PC-9 (cell line): ENCODE measurements around the gene PACSIN1. TPM values are rescaled to one million over a fixed set of nuclear protein-coding genes. Genes with fewer than 3 reads are reported as not detected.

ENCODE experiments used
- BruUV-seq: library from RNA; stranded (reverse); fragments of 400-500 nt; replicated peaks from 2 replicates; lab custom pipeline; 2021; lab: Mats Ljungman, UMichigan
- CTCF ChIA-PET: fragments of 300-600 bp; sonication (Branson Sonifier 250); formaldehyde crosslinking; loops from one replicate; lab custom pipeline; 2022; ENCODE audit warnings: antibody characterized with exemption; lab: Charles Lee
- POLR2A ChIA-PET: fragments of 300-600 bp; sonication (Branson Sonifier 250); formaldehyde crosslinking; loops from one replicate; lab custom pipeline; 2022; ENCODE audit warnings: antibody characterized with exemption; ENCODE audit not compliant: unreplicated experiment; lab: Charles Lee
- DNase-seq, 2 experiments: peaks; one replicate each; pipeline versions ENCODE4 v3.0.0 to v3.0.0-alpha.2; 2015 to 2022; ENCODE audit warnings: mixed read lengths in 1 of 2
- H2AFZ ChIP-seq: fragments of 200-600 bp; sonication (generic); 2 replicates; pipeline ENCODE4 v1.8.1; 2017; ENCODE audit warnings: antibody characterized with exemption
- H3F3A ChIP-seq: fragments of 200-600 bp; sonication (generic); 2 replicates; pipeline ENCODE4 v1.8.1; 2017; ENCODE audit warnings: antibody characterized with exemption, mild to moderate bottlenecking, low read depth; ENCODE audit not compliant: insufficient read depth
- H3K27ac ChIP-seq: fragments of 200-600 bp; sonication (generic); 2 replicates; pipeline ENCODE4 v1.6.1; 2016; ENCODE audit warnings: mixed run types
- H3K27me3 ChIP-seq: fragments of 200-600 bp; sonication (generic); 2 replicates; pipeline ENCODE4 v1.6.1; 2016; ENCODE audit warnings: low read depth, mixed run types; ENCODE audit not compliant: insufficient read depth
- H3K36me3 ChIP-seq: fragments of 200-600 bp; sonication (generic); 2 replicates; pipeline ENCODE4 v1.6.1; 2016; ENCODE audit warnings: low read depth, mixed run types
- H3K4me1 ChIP-seq: fragments of 200-600 bp; sonication (generic); replicated peaks from 2 replicates; pipeline ENCODE4 v1.6.1; 2016; ENCODE audit warnings: mixed run types; ENCODE audit not compliant: insufficient read depth
- H3K4me2 ChIP-seq: fragments of 200-600 bp; sonication (generic); 2 replicates; pipeline ENCODE4 v1.6.1; 2017; ENCODE audit warnings: mixed run types
- H3K4me3 ChIP-seq: fragments of 200-600 bp; sonication (generic); 2 replicates; pipeline ENCODE4 v1.6.1; 2016; ENCODE audit warnings: mixed run types
- H3K79me2 ChIP-seq: fragments of 200-600 bp; sonication (generic); 2 replicates; pipeline ENCODE4 v1.6.1; 2017; ENCODE audit warnings: low read depth, mixed run types
- H3K9me2 ChIP-seq: fragments of 200-600 bp; sonication (generic); 2 replicates; pipeline ENCODE4 v1.8.1; 2017; ENCODE audit warnings: mild to moderate bottlenecking; ENCODE audit not compliant: insufficient read depth
- H3K9me3 ChIP-seq: fragments of 200-600 bp; sonication (generic); 2 replicates; pipeline ENCODE4 v1.8.1; 2016; ENCODE audit warnings: low read depth; ENCODE audit not compliant: insufficient read depth
- H4K20me1 ChIP-seq: fragments of 200-600 bp; sonication (generic); 2 replicates; pipeline ENCODE4 v1.8.1; 2017; ENCODE audit not compliant: insufficient read depth
- CTCF ChIP-seq: fragments of 200-600 bp; sonication (generic); conservative IDR thresholded peaks from 2 replicates; pipeline ENCODE4 v1.6.1; 2017; ENCODE audit warnings: mixed run types, antibody characterized with exemption, mild to moderate bottlenecking, moderate library complexity
- EZH2 ChIP-seq: fragments of 200-600 bp; sonication (generic); IDR thresholded peaks from 2 replicates; pipeline ENCODE4 v1.8.0; 2017; ENCODE audit warnings: antibody characterized with exemption, low read depth
- intact Hi-C: fragments of 100-400 bp; cut with micrococcal nuclease; formaldehyde crosslinking; loops from one replicate; pipeline ENCODE4 v1.10.0; 2022; ENCODE audit not compliant: unreplicated experiment
- total RNA-seq: library from RNA; stranded (reverse); gene quantifications from 2 replicates; pipeline ENCODE4 v1.2.3, GENCODE V29; 2021

PACSIN1 gene
- total RNA-seq, 1 experiment from 2014 or later, result 5.0 TPM

- no peak overlapping the region for H3K4me3 ChIP-seq
- BruUV-seq, result no TSS peak
- ChIA-PET CTCF (no interaction called here), POLR2A (no interaction called here)
- no peak overlapping the region for H2AFZ ChIP-seq
- H3K36me3 ChIP-seq, result no peaks in the 10 kb centered on the region
- no peak overlapping the region for H3K4me2 ChIP-seq
- H3K27ac ChIP-seq, result no peak overlapping the region
- H3K79me2 ChIP-seq, result no peaks in the 10 kb centered on the region
- H3K4me1 ChIP-seq, result peaks cover 22% of the 10 kb centered on the region
- H4K20me1 ChIP-seq, result no peaks in the 10 kb centered on the region
- H3K9me2 ChIP-seq, result no peaks in the 10 kb centered on the region
- intact Hi-C loops, result no loop called here
- H3K9me3 ChIP-seq, result no peaks in the 10 kb centered on the region
- TF ChIP-seq CTCF, result no peak
- TF ChIP-seq EZH2, result no peak
- H3K27me3 ChIP-seq, result no peaks in the 10 kb centered on the region
- DNase-seq, result no peak
- H3F3A ChIP-seq, result peaks cover 17% of the 10 kb centered on the region
Measured at GRCh38 chr6:34487536-34487935, 21.7 kb downstream of the PACSIN1 start.

GRCh38 chr6:34489207-34489805 is 23.4 kb downstream of the PACSIN1 start:
- Histone ChIP-seq H3K36me3 (no peaks in the 10 kb centered on the region), H3K9me2 (no peaks in the 10 kb centered on the region), H4K20me1 (no peaks in the 10 kb centered on the region), H3K4me2 (no peak overlapping the region), H3K27ac (no peak overlapping the region), H3F3A (peaks cover 12% of the 10 kb centered on the region), H2AFZ (no peak overlapping the region), H3K79me2 (no peaks in the 10 kb centered on the region), H3K27me3 (no peaks in the 10 kb centered on the region), H3K4me3 (no peak overlapping the region), H3K4me1 (peaks cover 17% of the 10 kb centered on the region), H3K9me3 (no peaks in the 10 kb centered on the region)
- TF ChIP-seq EZH2 (no peak), CTCF (no peak)
- intact Hi-C loops, result no loop called here
- ChIA-PET CTCF (interaction anchor here (0.7 kb wide), 1 partner anchor 27 kb away, joined by 6 read pairs; no protein-coding TSS in a partner anchor), POLR2A (no interaction called here)
- DNase-seq, result no peak
- BruUV-seq, result no TSS peak

GRCh38 chr6:34490390-34491090 is 24.7 kb downstream of the PACSIN1 start:
- Histone ChIP-seq H3K27ac (no peak overlapping the region), H3K27me3 (no peaks in the 10 kb centered on the region), H3K4me2 (no peak overlapping the region), H3K9me2 (no peaks in the 10 kb centered on the region), H3F3A (peaks cover under 1% of the 10 kb centered on the region; the same call in 1 of the 2 replicates), H2AFZ (no peak overlapping the region), H3K9me3 (no peaks in the 10 kb centered on the region), H3K4me1 (peaks cover 4% of the 10 kb centered on the region), H3K36me3 (no peaks in the 10 kb centered on the region), H3K79me2 (no peaks in the 10 kb centered on the region), H3K4me3 (no peak overlapping the region), H4K20me1 (no peaks in the 10 kb centered on the region)
- DNase-seq, result no peak
- intact Hi-C loops, result no loop called here
- CTCF ChIA-PET, result no interaction called here
- TF ChIP-seq EZH2, result no peak
- TF ChIP-seq CTCF, result no peak
- POLR2A ChIA-PET, result no interaction called here
- no TSS peak for BruUV-seq
